HepG2 (cell line): Measurements from ENCODE around the gene KRT1. TPM values are rescaled to one million over a fixed set of nuclear protein-coding genes. Genes with fewer than 3 reads are reported as not detected.

Source experiments
- ATAC-seq: fragments of 200-7000 bp; cut with Tn5 transposase; 3 replicates; pipeline ENCODE4 v1.9.1; 2020; ENCODE audit warnings: mild to moderate bottlenecking, moderate library complexity
- BruUV-seq: library from RNA; stranded (reverse); fragments of 400-500 nt; replicated peaks from 2 replicates; lab custom pipeline; 2021; lab: Mats Ljungman, UMichigan
- CTCF ChIA-PET: fragments of 300-600 bp; formaldehyde crosslinking; extraction: SDS; loops from one replicate; lab custom pipeline; 2021; ENCODE audit warnings: low total read pairs, inconsistent platforms, low intra/inter-chr PET ratio; lab: Yijun Ruan, JAX
- POLR2A ChIA-PET: fragments of 350-600 bp; sonication (Branson Sonifier 250); formaldehyde crosslinking; loops from one replicate; lab custom pipeline; 2020; ENCODE audit warnings: antibody characterized with exemption, inconsistent platforms; lab: Yijun Ruan, JAX
- DNase-seq: peaks from one replicate; pipeline ENCODE4 v3.0.0-alpha.2; 2015; ENCODE audit warnings: low spot score
- FAIRE-seq: peaks from 3 replicates; lab custom pipeline; 2011; peaks lifted over from hg19 to GRCh38; lab: Jason Lieb, UNC
- H2AFZ ChIP-seq: one replicate; pipeline ENCODE4 v1.6.1; 2011; ENCODE audit warnings: low read length, inconsistent platforms
- H3K27ac ChIP-seq: fragments of 300-600 bp; 3 replicates; pipeline ENCODE4 v1.8.0; 2011; ENCODE audit warnings: mixed run types, mild to moderate bottlenecking, mixed read lengths, low read length, inconsistent platforms; ENCODE audit not compliant: insufficient read depth; ENCODE audit errors: extremely low read length
- H3K27me3 ChIP-seq, 2 experiments: fragments of 200-600 bp in 1 of 2; 2 replicates in 1 of 2; 3 replicates in 1 of 2; pipeline versions ENCODE4 v1.6.0 to v1.8.0; 2011; ENCODE audit warnings: low read length in 2 of 2, mild to moderate bottlenecking in 2 of 2, moderate library complexity in 2 of 2, inconsistent platforms in 1 of 2; ENCODE audit not compliant: insufficient read depth in 2 of 2, control insufficient read depth in 1 of 2
- H3K36me3 ChIP-seq, 2 experiments: fragments of 200-600 bp in 1 of 2; replicated peaks in 1 of 2; 2 replicates in 1 of 2; 3 replicates in 1 of 2; pipeline versions ENCODE4 v1.5.1 to v1.8.0; 2011; ENCODE audit warnings: low read length in 2 of 2, inconsistent platforms in 1 of 2; ENCODE audit not compliant: insufficient read depth in 2 of 2, control insufficient read depth in 1 of 2
- H3K4me1 ChIP-seq: 2 replicates; pipeline ENCODE4 v1.5.1; 2012; ENCODE audit warnings: low read length, inconsistent platforms; ENCODE audit not compliant: insufficient read depth
- H3K4me2 ChIP-seq: 2 replicates; pipeline ENCODE4 v1.6.0; 2011; ENCODE audit warnings: low read depth, low read length, inconsistent platforms
- H3K4me3 ChIP-seq, 3 experiments: fragments of 200-600 bp in 1 of 3; sonication (generic), shearing (Covaris generic) in 1 of 3; replicated peaks in 1 of 3; 2 replicates each; pipeline ENCODE4 v1.5.1; 2011 to 2016; ENCODE audit warnings: low read length in 3 of 3, inconsistent platforms in 2 of 3, low read depth in 2 of 3, mild to moderate bottlenecking in 2 of 3, control low read depth in 1 of 3, mixed read lengths in 1 of 3; ENCODE audit not compliant: insufficient read depth in 1 of 3
- H3K79me2 ChIP-seq: one replicate; pipeline ENCODE4 v1.6.1; 2011; ENCODE audit warnings: low read length, inconsistent platforms; ENCODE audit not compliant: insufficient read depth
- H3K9ac ChIP-seq: 2 replicates; pipeline ENCODE4 v1.6.0; 2011; ENCODE audit warnings: mild to moderate bottlenecking, low read depth, low read length, inconsistent platforms; ENCODE audit not compliant: insufficient read depth
- H3K9me3 ChIP-seq: 2 replicates; pipeline ENCODE4 v1.5.1; 2012; ENCODE audit warnings: mild to moderate bottlenecking, low read length
- H4K20me1 ChIP-seq: 2 replicates; pipeline ENCODE4 v1.6.0; 2011; ENCODE audit warnings: inconsistent platforms, mild to moderate bottlenecking, low read length, moderate library complexity; ENCODE audit not compliant: insufficient read depth
- ATF2 ChIP-seq: sonication (generic); formaldehyde crosslinking; IDR thresholded peaks from 2 replicates; pipeline ENCODE4 v1.4.0; 2020; ENCODE audit warnings: missing genetic modification reagents
- BRF2 ChIP-seq: sonication (generic); formaldehyde crosslinking; IDR thresholded peaks from 2 replicates; pipeline ENCODE4 v1.8.1; 2022; ENCODE audit warnings: mild to moderate bottlenecking, missing genetic modification reagents
- CSRNP1 ChIP-seq: sonication (generic); formaldehyde crosslinking; IDR thresholded peaks from 2 replicates; pipeline ENCODE4 v1.8.1; 2023; ENCODE audit warnings: mild to moderate bottlenecking, missing genetic modification reagents
- NFIB ChIP-seq: sonication (generic); formaldehyde crosslinking; IDR thresholded peaks from 2 replicates; pipeline ENCODE4 v1.9.0; 2021; ENCODE audit warnings: missing genetic modification reagents, mild to moderate bottlenecking, borderline replicate concordance
- RFX3 ChIP-seq: IDR thresholded peaks from 2 replicates; pipeline ENCODE4 v1.6.1; 2016; ENCODE audit warnings: missing biosample characterization, missing genetic modification reagents
- SNAI1 ChIP-seq: sonication (generic); formaldehyde crosslinking; IDR thresholded peaks from 2 replicates; pipeline ENCODE4 v1.5.0; 2020; ENCODE audit warnings: mild to moderate bottlenecking, missing genetic modification reagents, borderline replicate concordance
- SOX5 ChIP-seq: IDR thresholded peaks from 2 replicates; pipeline ENCODE4 v1.6.1; 2016; ENCODE audit warnings: borderline replicate concordance
- SOX6 ChIP-seq, 2 experiments: fragments of 450-650 bp in 1 of 2; sonication (generic) in 1 of 2; formaldehyde crosslinking in 1 of 2; IDR thresholded peaks; 2 replicates each; pipeline versions ENCODE4 v1.4.0 to v1.6.1; 2017 to 2020; ENCODE audit warnings: antibody characterized with exemption in 1 of 2, mild to moderate bottlenecking in 1 of 2, missing genetic modification reagents in 1 of 2
- STAG1 ChIP-seq: sonication (generic); formaldehyde crosslinking; IDR thresholded peaks from 2 replicates; pipeline ENCODE4 v1.4.0; 2020; ENCODE audit warnings: missing genetic modification reagents
- ZHX2 ChIP-seq, 2 experiments: sonication (generic) in 1 of 2; formaldehyde crosslinking in 1 of 2; IDR thresholded peaks; 2 replicates each; pipeline versions ENCODE4 v1.6.1 to v1.9.0; 2014 to 2022; ENCODE audit warnings: antibody characterized with exemption in 1 of 2, borderline replicate concordance in 1 of 2, inconsistent platforms in 1 of 2, low read depth in 1 of 2, missing genetic modification reagents in 1 of 2
- ZKSCAN5 ChIP-seq: sonication (generic); formaldehyde crosslinking; IDR thresholded peaks from 2 replicates; pipeline ENCODE4 v1.5.1; 2020; ENCODE audit warnings: mild to moderate bottlenecking, missing genetic modification reagents
- ZNF143 ChIP-seq: sonication (generic); formaldehyde crosslinking; IDR thresholded peaks from 2 replicates; pipeline ENCODE4 v1.4.0; 2020; ENCODE audit warnings: missing genetic modification reagents
- ZNF17 ChIP-seq: sonication (generic); formaldehyde crosslinking; IDR thresholded peaks from 2 replicates; pipeline ENCODE4 v1.5.0; 2020; ENCODE audit warnings: mild to moderate bottlenecking, missing genetic modification reagents
- ZNF296 ChIP-seq: sonication (generic); formaldehyde crosslinking; conservative IDR thresholded peaks from 2 replicates; pipeline ENCODE4 v1.5.0; 2020; ENCODE audit warnings: mild to moderate bottlenecking, missing genetic modification reagents
- ZNF382 ChIP-seq: sonication (generic); formaldehyde crosslinking; IDR thresholded peaks from 2 replicates; pipeline ENCODE4 v1.5.0; 2020; ENCODE audit warnings: missing genetic modification reagents, mild to moderate bottlenecking, borderline replicate concordance
- WGBS: methylation state at CpG from one replicate; pipeline ENCODE4 v1.1.6; 2017; ENCODE audit warnings: low lambda C conversion rate; 5-methylcytosine and 5-hydroxymethylcytosine counted together
- in situ Hi-C: cut with HindIII; loops from 2 replicates; pipeline ENCODE4 v1.10.0; 2017; ENCODE audit warnings: low pct_unique_long_range_greater_than_20kb; ENCODE audit not compliant: extremely low pct_ligation_motif_present
- intact Hi-C: fragments of 100-400 bp; cut with micrococcal nuclease; formaldehyde crosslinking; loops from one replicate; pipeline ENCODE4 v1.10.0; 2022; ENCODE audit not compliant: unreplicated experiment
- polyA plus RNA-seq, 8 experiments: library from polyadenylated mRNA; depleted of rRNA in 3 of 8; stranded (reverse) in 7 of 8; unstranded in 1 of 8; fragments of >200 nt; fragmentation: Illumina TruSeq in 4 of 8; extraction: Trizol in 4 of 8; gene quantifications; 2 replicates each; pipeline versions ENCODE4 v1.2.1 to v1.2.3, GENCODE V29; 2011 to 2016; ENCODE audit warnings: low read depth in 4 of 8, missing spikeins in 1 of 8, mixed read lengths in 1 of 8; ENCODE audit not compliant: insufficient read depth in 1 of 8
- total RNA-seq, 5 experiments: library from RNA; depleted of rRNA; stranded (reverse); fragments of >200 nt; fragmentation: Illumina TruSeq; extraction: Trizol; gene quantifications; 2 replicates each; pipeline ENCODE4 v1.2.3, GENCODE V29; 2016; ENCODE audit warnings: low read depth in 1 of 5

The KRT1 gene
- total and polyA plus RNA-seq, 2 of the 13 experiments (the other 11 are each of a cell fraction or from before 2014, with no cell fraction given), result not detected

- no peak overlapping the region for H3K9ac ChIP-seq
- DNase-seq, result no peak
- H3K4me1 ChIP-seq, result no peaks in the 10 kb centered on the region
- POLR2A ChIA-PET, result no interaction called here
- no peaks in the 10 kb centered on the region for H3K9me3 ChIP-seq
- no peak for ATAC-seq
- H3K36me3 ChIP-seq, result no peaks in the 10 kb centered on the region
- no peak overlapping the region for H3K4me2 ChIP-seq
- intact Hi-C loops, result no loop called here
- in situ Hi-C loops, result no loop called here
- no peaks in the 10 kb centered on the region for H3K79me2 ChIP-seq
- no peak overlapping the region for H3K4me3 ChIP-seq
- H3K27ac ChIP-seq, result no peak overlapping the region
- FAIRE-seq, result no peak
- H2AFZ ChIP-seq, result no peak overlapping the region
- CTCF ChIA-PET, result no interaction called here
- no TSS peak for BruUV-seq
- 0% methylated on average over 1 of the region's 3 CpGs for WGBS
- H4K20me1 ChIP-seq, result no peaks in the 10 kb centered on the region
- H3K27me3 ChIP-seq, result peaks cover 0 to 25% of the 10 kb centered on the region in 2 experiments; a peak in 3 of 5 replicates
- TF ChIP-seq STAG1 (CRISPR knock-in tag) (no peak), ZNF296 (CRISPR knock-in tag) (no peak), RFX3 (CRISPR knock-in tag) (no peak), ATF2 (CRISPR knock-in tag) (no peak), CSRNP1 (CRISPR knock-in tag) (no peak), ZKSCAN5 (CRISPR knock-in tag) (no peak), ZNF143 (CRISPR knock-in tag) (no peak), ZHX2 (IDR thresholded peaks at IDR 0.05; ENCODE audit: low read depth) (no peak), ZHX2 (CRISPR knock-in tag; IDR thresholded peaks at IDR 0.05; ENCODE audit: borderline replicate concordance) (no peak), BRF2 (CRISPR knock-in tag) (no peak), NFIB (CRISPR knock-in tag) (no peak), SOX5 (CRISPR knock-in tag) (no peak), SOX6 (IDR thresholded peaks at IDR 0.05) (no peak), SOX6 (CRISPR knock-in tag; IDR thresholded peaks at IDR 0.05) (no peak), ZNF382 (CRISPR knock-in tag) (no peak), SNAI1 (CRISPR knock-in tag) (no peak), ZNF17 (CRISPR knock-in tag) (no peak)
These were observed 44.2 kb upstream of the KRT1 start for GRCh38 chr12:52724384-52724783.
